ENCODE results near the gene SPATA21. TPM values are rescaled to one million over a fixed set of nuclear protein-coding genes. Genes with fewer than 3 reads are reported as not detected.
"Not testable (repeated sequence)": the region's sequence is repeated elsewhere in the genome, so short reads cannot be mapped to it uniquely, and the experiment has no call there.

The SPATA21 gene
- not detected for total RNA-seq
- polyA plus RNA-seq = not detected

- Histone ChIP-seq H3K9me3 (ENCODE audit: control insufficient read depth in 2 of 2, low read length in 2 of 2) (no peaks in the 10 kb centered on the region), H3K4me3 (ENCODE audit: low read depth, low read length) (no peak within 1 kb of the TSS), H3K4me1 (ENCODE audit: control insufficient read depth, insufficient read depth, low read length, poor library complexity, severe bottlenecking) (peaks cover 14% of the 10 kb centered on the region), H3K27ac (ENCODE audit: insufficient read depth, low read length, poor library complexity, severe bottlenecking) (no peak within 1 kb of the TSS), H3K27me3 (ENCODE audit: control insufficient read depth, insufficient read depth, low read length) (no peaks in the 10 kb centered on the region), H3K36me3 (ENCODE audit: control insufficient read depth, insufficient read depth, low read length) (peaks cover under 1% of the 10 kb centered on the region)
- ATAC-seq (ENCODE audit: low read depth in 2 of 2) = no peak
- DNase-seq = no peak
- H3K27ac Mint-ChIP-seq = no peak within 1 kb of the TSS
- H3K4me3 Mint-ChIP-seq = no peak within 1 kb of the TSS
- H3K4me1 Mint-ChIP-seq = peaks cover 5 to 16% (median 11%) of the 10 kb centered on the region in 4 donors
- H3K9me3 Mint-ChIP-seq = no peaks in the 10 kb centered on the region
- H3K36me3 Mint-ChIP-seq = no peaks in the 10 kb centered on the region
- peaks cover 15% of the 10 kb centered on the region for H3K27me3 Mint-ChIP-seq
These were observed at the start of gene SPATA21 for GRCh38 chr1:16436946-16437474. SPATA21 (minus strand) TSS chr1:16437424; CDS start chr1:16431371, 6,053 bp downstream.

GRCh38 chr1:16487011-16487410 lies 49.8 kb upstream of the SPATA21 start:
- H3K4me1 Mint-ChIP-seq; H3K27me3 Mint-ChIP-seq; H3K36me3 Mint-ChIP-seq; ATAC-seq (ENCODE audit: low read depth in 2 of 2); H3K9me3 Mint-ChIP-seq; H3K9me3 ChIP-seq (ENCODE audit: control insufficient read depth in 2 of 2, low read length in 2 of 2); H3K27me3 ChIP-seq (ENCODE audit: control insufficient read depth, insufficient read depth, low read length); H3K4me1 ChIP-seq (ENCODE audit: control insufficient read depth, insufficient read depth, low read length, poor library complexity, severe bottlenecking); H3K27ac ChIP-seq (ENCODE audit: insufficient read depth, low read length, poor library complexity, severe bottlenecking); H3K27ac Mint-ChIP-seq; H3K4me3 Mint-ChIP-seq; DNase-seq; H3K4me3 ChIP-seq (ENCODE audit: low read depth, low read length); H3K36me3 ChIP-seq (ENCODE audit: control insufficient read depth, insufficient read depth, low read length): not testable (repeated sequence)

GRCh38 chr1:16486316-16486715 lies 49.1 kb upstream of the SPATA21 start:
- not testable (repeated sequence) for H3K9me3 ChIP-seq (ENCODE audit: control insufficient read depth in 2 of 2, low read length in 2 of 2); H3K36me3 ChIP-seq (ENCODE audit: control insufficient read depth, insufficient read depth, low read length); H3K36me3 Mint-ChIP-seq; H3K27me3 Mint-ChIP-seq; H3K4me3 ChIP-seq (ENCODE audit: low read depth, low read length); H3K4me1 Mint-ChIP-seq; H3K9me3 Mint-ChIP-seq; ATAC-seq (ENCODE audit: low read depth in 2 of 2); H3K27ac Mint-ChIP-seq; H3K27ac ChIP-seq (ENCODE audit: insufficient read depth, low read length, poor library complexity, severe bottlenecking); DNase-seq; H3K4me1 ChIP-seq (ENCODE audit: control insufficient read depth, insufficient read depth, low read length, poor library complexity, severe bottlenecking); H3K27me3 ChIP-seq (ENCODE audit: control insufficient read depth, insufficient read depth, low read length); H3K4me3 Mint-ChIP-seq

GRCh38 chr1:16484931-16485330 lies 47.7 kb upstream of the SPATA21 start:
- Mint-ChIP-seq H3K27me3 (no peaks in the 10 kb centered on the region), H3K4me1 (no peaks in the 10 kb centered on the region), H3K9me3 (no peaks in the 10 kb centered on the region), H3K27ac (no peak overlapping the region), H3K4me3 (no peak overlapping the region), H3K36me3 (peaks cover 7% of the 10 kb centered on the region)
- H3K27me3 ChIP-seq (ENCODE audit: control insufficient read depth, insufficient read depth, low read length) = no peaks in the 10 kb centered on the region
- H3K36me3 ChIP-seq (ENCODE audit: control insufficient read depth, insufficient read depth, low read length) = peaks cover 8% of the 10 kb centered on the region
- H3K4me1 ChIP-seq (ENCODE audit: control insufficient read depth, insufficient read depth, low read length, poor library complexity, severe bottlenecking) = no peaks in the 10 kb centered on the region
- ATAC-seq (ENCODE audit: low read depth in 2 of 2) = no peak
- no peaks in the 10 kb centered on the region for H3K9me3 ChIP-seq (ENCODE audit: control insufficient read depth in 2 of 2, low read length in 2 of 2)
- H3K4me3 ChIP-seq (ENCODE audit: low read depth, low read length) = no peak overlapping the region
- no peak for DNase-seq
- no peak overlapping the region for H3K27ac ChIP-seq (ENCODE audit: insufficient read depth, low read length, poor library complexity, severe bottlenecking)

GRCh38 chr1:16484501-16484835 lies 47.2 kb upstream of the SPATA21 start:
- no peaks in the 10 kb centered on the region for H3K9me3 Mint-ChIP-seq
- H3K36me3 ChIP-seq (ENCODE audit: control insufficient read depth, insufficient read depth, low read length) = peaks cover 8% of the 10 kb centered on the region

GRCh38 chr1:16483639-16484500 lies 46.6 kb upstream of the SPATA21 start:
- not testable (repeated sequence) for ATAC-seq (ENCODE audit: low read depth in 2 of 2); H3K36me3 Mint-ChIP-seq

More at GRCh38 chr1:16484501-16484835, 47.2 kb upstream of the SPATA21 start:
- Histone ChIP-seq H3K4me1 (ENCODE audit: control insufficient read depth, insufficient read depth, low read length, poor library complexity, severe bottlenecking) (no peaks in the 10 kb centered on the region), H3K27me3 (ENCODE audit: control insufficient read depth, insufficient read depth, low read length) (no peaks in the 10 kb centered on the region), H3K4me3 (ENCODE audit: low read depth, low read length) (no peak overlapping the region), H3K9me3 (ENCODE audit: control insufficient read depth in 2 of 2, low read length in 2 of 2) (no peaks in the 10 kb centered on the region), H3K27ac (ENCODE audit: insufficient read depth, low read length, poor library complexity, severe bottlenecking) (no peak overlapping the region)
- Mint-ChIP-seq H3K27me3 (no peaks in the 10 kb centered on the region), H3K27ac (peak overlapping the region in 1 of 3 donors; percentile 14), H3K4me3 (no peak overlapping the region), H3K4me1 (no peaks in the 10 kb centered on the region), H3K36me3 (peaks cover 7% of the 10 kb centered on the region)
- no peak for ATAC-seq (ENCODE audit: low read depth in 2 of 2)
- no peak for DNase-seq

GRCh38 chr1:16483146-16483545 lies 45.9 kb upstream of the SPATA21 start:
- not testable (repeated sequence) for H3K4me3 Mint-ChIP-seq; ATAC-seq (ENCODE audit: low read depth in 2 of 2); H3K27ac Mint-ChIP-seq; DNase-seq; H3K4me1 Mint-ChIP-seq; H3K9me3 ChIP-seq (ENCODE audit: control insufficient read depth in 2 of 2, low read length in 2 of 2); H3K27me3 ChIP-seq (ENCODE audit: control insufficient read depth, insufficient read depth, low read length); H3K27me3 Mint-ChIP-seq; H3K4me3 ChIP-seq (ENCODE audit: low read depth, low read length); H3K9me3 Mint-ChIP-seq; H3K4me1 ChIP-seq (ENCODE audit: control insufficient read depth, insufficient read depth, low read length, poor library complexity, severe bottlenecking); H3K27ac ChIP-seq (ENCODE audit: insufficient read depth, low read length, poor library complexity, severe bottlenecking)
- peaks cover 12% of the 10 kb centered on the region for H3K36me3 ChIP-seq (ENCODE audit: control insufficient read depth, insufficient read depth, low read length)
- peaks cover 13% of the 10 kb centered on the region for H3K36me3 Mint-ChIP-seq

More at GRCh38 chr1:16483639-16484500, 46.6 kb upstream of the SPATA21 start:
- not testable (repeated sequence) for H3K4me3 ChIP-seq (ENCODE audit: low read depth, low read length); H3K4me3 Mint-ChIP-seq; H3K27ac ChIP-seq (ENCODE audit: insufficient read depth, low read length, poor library complexity, severe bottlenecking); H3K9me3 Mint-ChIP-seq; H3K9me3 ChIP-seq (ENCODE audit: control insufficient read depth in 2 of 2, low read length in 2 of 2); H3K27ac Mint-ChIP-seq; DNase-seq; H3K27me3 ChIP-seq (ENCODE audit: control insufficient read depth, insufficient read depth, low read length); H3K27me3 Mint-ChIP-seq; H3K4me1 Mint-ChIP-seq; H3K4me1 ChIP-seq (ENCODE audit: control insufficient read depth, insufficient read depth, low read length, poor library complexity, severe bottlenecking); H3K36me3 ChIP-seq (ENCODE audit: control insufficient read depth, insufficient read depth, low read length)

- H3K4me1 ChIP-seq (ENCODE audit: control insufficient read depth, insufficient read depth, low read length, poor library complexity, severe bottlenecking) = no peaks in the 10 kb centered on the region
- H3K9me3 Mint-ChIP-seq = no peaks in the 10 kb centered on the region
- H3K27me3 ChIP-seq (ENCODE audit: control insufficient read depth, insufficient read depth, low read length) = no peaks in the 10 kb centered on the region
- peaks cover 18% of the 10 kb centered on the region for H3K36me3 ChIP-seq (ENCODE audit: control insufficient read depth, insufficient read depth, low read length)
- peaks cover under 1 to 6% (median 5%) of the 10 kb centered on the region in 4 donors for H3K4me1 Mint-ChIP-seq
- no peak overlapping the region for H3K27ac Mint-ChIP-seq
- H3K9me3 ChIP-seq (ENCODE audit: control insufficient read depth in 2 of 2, low read length in 2 of 2) = no peaks in the 10 kb centered on the region
- H3K27ac ChIP-seq (ENCODE audit: insufficient read depth, low read length, poor library complexity, severe bottlenecking) = no peak overlapping the region
- DNase-seq (no peak), ATAC-seq (ENCODE audit: low read depth in 2 of 2) (no peak)
- no peaks in the 10 kb centered on the region for H3K27me3 Mint-ChIP-seq
- H3K4me3 Mint-ChIP-seq = no peak overlapping the region
- H3K36me3 Mint-ChIP-seq = peaks cover 24% of the 10 kb centered on the region
- no peak overlapping the region for H3K4me3 ChIP-seq (ENCODE audit: low read depth, low read length)
These were observed 40.9 kb upstream of the SPATA21 start for GRCh38 chr1:16478091-16478490.
